Fibroblast of pulmonary artery (primary cell): Measurements from ENCODE around the gene TMEM88.
A peak's percentile ranks its signal among the peaks of the same experiment; 100 is the strongest.
"Not testable (repeated sequence)": the region's sequence is repeated elsewhere in the genome, so short reads cannot be mapped to it uniquely, and the experiment has no call there.

ENCODE experiments used
- DNase-seq: peaks from one replicate; pipeline ENCODE4 v3.0.0-alpha.2; 2010; ENCODE audit warnings: low read depth
- H3K4me3 ChIP-seq: replicated peaks from 2 replicates; pipeline ENCODE4 v1.5.1; 2011; ENCODE audit warnings: low read depth, mild to moderate bottlenecking, control low read depth, low read length, moderate library complexity
- CTCF ChIP-seq: IDR thresholded peaks from 2 replicates; pipeline ENCODE4 v1.5.1; 2011; ENCODE audit warnings: mild to moderate bottlenecking, control low read depth, low read length, inconsistent platforms; ENCODE audit errors: missing control alignments

Gene TMEM88

GRCh38 chr17:7854851-7855659 lies at the start of gene TMEM88:
TMEM88 (plus strand) TSS chr17:7855066; CDS start chr17:7855075, 9 bp downstream.
- TF ChIP-seq CTCF = no peak
- DNase-seq = no peak
- peak within 1 kb of the TSS; percentile 81 for H3K4me3 ChIP-seq

- H3K4me3 ChIP-seq = no peak overlapping the region
- DNase-seq = no peak
- no peak for TF ChIP-seq CTCF
These were observed 48.3 kb upstream of the TMEM88 start for GRCh38 chr17:7806587-7806986.

GRCh38 chr17:7807206-7807605 lies 47.7 kb upstream of the TMEM88 start:
- TF ChIP-seq CTCF = no peak
- no peak for DNase-seq
- H3K4me3 ChIP-seq = no peak overlapping the region

GRCh38 chr17:7809086-7809790 lies 45.6 kb upstream of the TMEM88 start:
- no peak for TF ChIP-seq CTCF
- DNase-seq = no peak
- no peak overlapping the region for H3K4me3 ChIP-seq

- DNase-seq = peak; percentile 54
- not testable (repeated sequence) for H3K4me3 ChIP-seq
These were observed 45.0 kb upstream of the TMEM88 start for GRCh38 chr17:7809791-7810343.

GRCh38 chr17:7811251-7811650 lies 43.6 kb upstream of the TMEM88 start:
- no peak overlapping the region for H3K4me3 ChIP-seq
- no peak for TF ChIP-seq CTCF
- DNase-seq = no peak

- no peak overlapping the region for H3K4me3 ChIP-seq
- no peak for TF ChIP-seq CTCF
These were observed 39.9 kb upstream of the TMEM88 start for GRCh38 chr17:7814969-7815368.

More at GRCh38 chr17:7814969-7815368, 39.9 kb upstream of the TMEM88 start:
- DNase-seq = no peak
